Measurements from ENCODE around the gene VPS4B.

GRCh38 chr18:63373161-63373560 is 49.1 kb downstream of the VPS4B start:
- TF ChIP-seq EZH2 (IDR thresholded peaks at IDR 0.05; ENCODE audit: insufficient read depth, poor library complexity, severe bottlenecking): no peak
- no peak for TF ChIP-seq EZH2phosphoT487 (IDR thresholded peaks at IDR 0.05; ENCODE audit: insufficient read depth, low read depth)
